Measurements from ENCODE around the gene KIF21B.

The KIF21B gene

DNA sequence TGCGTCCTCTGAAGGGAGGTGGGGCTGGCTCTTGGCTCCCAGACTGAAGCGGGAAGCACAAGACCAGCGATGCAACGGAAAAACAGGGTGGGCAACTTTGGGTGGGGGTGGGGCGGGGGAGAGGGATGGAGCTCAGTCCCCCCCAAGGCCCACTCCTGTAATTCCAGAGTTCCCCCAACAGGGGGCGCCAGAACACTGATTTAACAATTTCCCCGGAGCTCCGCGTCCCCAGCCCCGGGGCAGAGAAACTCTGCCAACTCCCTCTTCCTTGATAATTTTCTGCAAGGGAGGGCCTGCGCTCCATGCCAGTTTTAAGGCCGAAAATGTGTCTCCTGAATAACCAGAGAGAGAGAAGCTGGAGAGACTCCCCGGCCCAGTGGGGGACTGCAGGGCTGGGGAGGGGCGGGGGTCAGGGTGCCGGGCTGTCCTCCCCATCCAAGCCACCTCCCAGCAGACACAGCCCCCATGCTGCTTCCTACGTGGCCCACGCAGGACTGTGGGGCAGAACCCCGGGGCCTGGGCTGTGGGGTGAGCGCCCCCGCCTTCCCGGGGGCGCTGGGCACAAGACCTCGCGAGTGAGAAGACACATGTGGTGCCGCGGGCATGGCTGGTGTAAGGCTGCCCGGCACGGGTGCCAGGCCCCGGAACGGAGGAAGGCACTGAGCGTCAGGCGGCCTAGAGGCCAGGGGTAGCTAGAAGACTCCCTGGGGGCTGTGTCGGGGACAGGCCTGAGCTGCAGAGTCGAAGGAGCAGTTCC is 51.4 kb downstream of the KIF21B start:
- TF ChIP-seq GATA3 (IDR thresholded peaks at IDR 0.05; ENCODE audit: low read depth, low read length) (no peak), GATA2 (IDR thresholded peaks at IDR 0.05; ENCODE audit: low read depth, low read length) (no peak)

DNA sequence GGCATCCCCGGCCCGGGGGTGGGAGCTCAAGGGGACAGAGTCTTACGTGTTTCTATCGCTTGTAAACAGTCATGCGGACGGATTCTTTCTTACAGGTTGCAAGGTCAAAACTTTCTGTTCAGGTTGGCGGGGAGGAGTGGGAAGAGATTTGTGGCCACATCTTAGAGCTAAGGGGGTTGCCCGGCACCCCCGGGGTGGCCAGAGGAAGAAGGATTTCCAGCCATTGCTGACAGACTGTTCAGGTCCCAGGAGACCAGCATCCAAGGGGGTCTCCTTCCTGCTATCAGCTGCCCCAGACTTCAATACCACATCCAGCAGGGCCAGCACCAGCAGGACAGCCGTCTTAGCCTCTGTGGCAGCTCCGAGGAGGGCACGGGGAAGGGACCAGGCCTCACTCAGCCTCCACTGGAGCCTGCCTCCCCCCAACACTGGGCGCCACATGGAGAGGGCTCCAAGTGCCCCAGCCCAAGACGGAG is 52.0 kb downstream of the KIF21B start:
- TF ChIP-seq GATA3 (IDR thresholded peaks at IDR 0.05; ENCODE audit: low read depth, low read length) (no peak), GATA2 (IDR thresholded peaks at IDR 0.05; ENCODE audit: low read depth, low read length) (no peak)

DNA sequence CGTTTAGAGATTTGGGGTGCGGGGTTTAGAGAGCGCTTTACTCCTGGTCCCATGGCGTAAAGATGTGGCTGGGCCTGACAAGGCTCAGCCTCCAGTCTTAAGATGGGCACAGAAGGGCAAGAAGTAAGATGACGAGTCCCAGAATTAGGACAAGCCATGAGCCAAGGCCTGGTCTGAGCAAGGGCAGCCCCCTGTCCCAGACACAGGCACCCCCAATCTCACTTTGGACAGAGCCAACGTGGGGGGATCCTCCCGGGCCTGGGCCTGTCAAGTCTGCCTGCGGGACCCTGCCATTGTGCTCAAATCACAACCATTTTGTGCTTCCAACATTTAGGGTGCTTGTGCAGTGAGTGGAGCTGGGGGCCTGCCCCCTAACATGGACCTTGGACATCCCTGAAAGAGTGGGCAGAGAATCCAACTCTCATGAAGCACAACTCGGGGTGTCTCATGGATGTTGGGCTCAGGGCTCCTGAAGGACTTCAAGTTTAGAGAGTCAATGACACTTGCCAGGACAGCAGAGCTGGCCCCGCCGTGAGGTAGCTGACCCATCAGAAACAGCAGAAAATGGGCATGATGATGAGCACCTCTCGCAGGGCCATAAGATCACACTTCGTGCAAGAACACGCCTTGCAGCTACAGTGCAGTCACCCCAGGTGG is 52.6 kb downstream of the KIF21B start:
- TF ChIP-seq GATA2 (IDR thresholded peaks at IDR 0.05; ENCODE audit: low read depth, low read length) (no peak), GATA3 (IDR thresholded peaks at IDR 0.05; ENCODE audit: low read depth, low read length) (no peak)

DNA sequence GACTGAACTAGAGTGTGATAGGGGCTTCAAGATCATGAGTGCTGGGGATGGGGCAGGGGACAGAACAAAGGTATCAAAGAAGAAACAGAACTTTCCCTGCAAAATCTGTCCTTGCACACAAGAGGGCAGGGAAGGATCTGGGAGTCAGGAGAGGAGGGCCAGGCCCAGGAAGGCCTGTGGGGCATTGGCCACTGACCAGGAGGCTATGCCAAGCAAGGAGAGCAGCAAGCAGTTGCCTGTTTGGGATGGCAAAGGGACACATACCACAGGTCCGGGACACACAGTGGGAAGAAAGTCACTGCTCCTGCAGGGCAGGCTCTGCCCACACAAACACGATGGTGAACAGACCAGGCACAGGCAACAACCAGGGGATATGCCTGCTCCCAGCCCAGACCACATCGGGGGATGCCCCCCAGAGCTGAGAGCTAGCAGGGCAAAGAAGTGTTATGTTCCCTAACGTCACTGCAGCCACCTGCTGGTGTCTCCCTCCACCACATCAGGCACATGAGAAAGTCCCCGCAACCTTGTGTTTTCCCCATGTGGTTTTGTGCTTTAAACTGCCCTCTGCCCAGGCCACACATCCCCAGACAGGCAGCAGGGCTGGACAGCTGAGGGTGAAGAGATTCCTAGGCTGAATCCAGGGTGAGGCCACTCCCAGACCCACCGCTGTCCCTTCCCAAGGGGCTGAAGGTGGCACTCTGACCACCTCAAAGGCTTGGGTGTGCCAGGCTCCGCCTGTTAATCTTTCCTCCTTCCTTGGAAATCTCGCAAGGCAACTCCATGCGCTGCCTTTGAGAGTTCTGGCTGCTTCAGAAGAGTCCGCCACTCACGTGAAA is 53.6 kb downstream of the KIF21B start:
- no peak for TF ChIP-seq GATA3 (IDR thresholded peaks at IDR 0.05; ENCODE audit: low read depth, low read length)
- TF ChIP-seq GATA2 (IDR thresholded peaks at IDR 0.05; ENCODE audit: low read depth, low read length), result no peak

DNA sequence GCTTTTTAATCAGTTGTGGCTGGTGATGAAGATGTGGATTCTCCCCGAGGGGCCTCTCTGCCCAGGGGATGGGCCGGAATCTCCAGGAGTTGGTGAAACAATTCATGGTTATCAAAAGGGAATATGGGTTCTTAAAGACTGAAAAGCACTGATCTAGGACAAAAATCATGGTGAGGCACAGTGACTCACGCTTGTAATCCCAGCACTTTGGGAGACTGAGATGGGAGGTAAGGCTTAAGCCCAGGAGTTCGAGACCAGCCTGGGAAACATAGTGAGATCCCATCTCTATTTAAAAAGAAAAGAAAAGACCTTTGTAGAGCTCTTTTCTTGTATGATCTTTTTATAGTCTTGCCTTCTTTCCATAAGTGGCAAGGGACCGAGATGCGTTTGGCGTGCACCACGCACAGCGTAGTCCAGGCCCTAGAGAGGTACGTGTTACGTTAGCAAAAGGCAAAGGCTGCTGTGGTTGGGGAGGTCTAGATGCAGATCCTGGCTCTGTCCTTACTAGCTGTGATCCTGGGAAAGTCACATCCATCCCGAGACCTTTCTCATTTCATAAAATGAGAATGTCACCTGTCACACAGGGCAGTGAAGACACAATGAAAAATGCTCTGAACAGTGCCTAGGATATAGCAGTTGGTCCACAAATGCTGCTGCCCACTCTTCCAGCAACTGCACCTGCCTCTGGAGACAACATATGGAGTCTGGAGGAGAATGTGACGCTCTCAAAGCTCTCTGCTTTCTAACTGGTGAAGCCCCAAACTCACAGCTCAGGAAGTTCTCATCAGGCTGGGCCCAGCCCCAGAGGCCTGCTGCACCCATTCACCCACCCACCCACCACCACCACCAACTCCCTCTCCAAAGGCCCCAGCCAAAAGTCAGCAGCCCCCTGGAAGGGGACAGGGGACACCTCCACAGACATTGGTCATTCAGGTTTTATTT is 54.8 kb downstream of the KIF21B start:
- TF ChIP-seq GATA3 (IDR thresholded peaks at IDR 0.05; ENCODE audit: low read depth, low read length) (no peak), GATA2 (IDR thresholded peaks at IDR 0.05; ENCODE audit: low read depth, low read length) (no peak)

DNA sequence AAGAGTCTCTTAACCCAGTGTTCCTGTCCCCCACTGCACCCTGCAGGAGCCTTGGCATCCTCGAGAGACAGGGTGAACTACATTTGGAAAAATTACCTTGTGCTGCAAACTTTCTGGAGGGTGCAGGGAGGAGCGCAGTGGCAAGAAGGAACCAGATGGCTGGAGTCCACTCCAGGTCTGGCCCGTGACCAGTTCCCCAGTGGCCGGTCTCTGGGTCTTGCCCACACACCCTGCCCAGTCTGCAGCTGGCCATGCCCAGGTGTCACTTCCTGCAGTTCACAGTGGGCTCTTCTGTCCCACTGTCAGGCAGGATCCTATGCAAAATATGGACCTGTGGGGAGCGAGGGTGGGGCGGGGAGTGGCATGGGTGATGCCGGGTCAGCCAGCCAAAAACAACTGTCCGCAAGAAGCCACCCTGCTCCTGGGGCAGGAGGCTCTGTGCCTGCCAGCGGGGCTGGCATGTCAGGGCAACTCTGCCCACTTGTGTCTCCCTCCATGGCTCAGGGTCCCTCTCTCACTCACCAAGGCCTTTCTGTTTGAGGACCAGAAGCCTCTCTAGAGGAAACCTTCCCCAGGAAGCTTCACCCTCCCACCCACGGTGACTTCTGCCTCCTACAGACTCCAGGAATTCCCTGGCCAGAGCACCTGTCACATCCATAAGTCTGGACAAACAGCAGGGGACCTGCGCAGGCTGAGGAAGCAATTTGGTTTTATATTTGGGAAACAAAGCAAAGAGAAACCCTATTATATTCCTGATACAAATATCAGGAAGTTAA is 55.6 kb downstream of the KIF21B start:
- no peak for TF ChIP-seq GATA2 (IDR thresholded peaks at IDR 0.05; ENCODE audit: low read depth, low read length)

DNA sequence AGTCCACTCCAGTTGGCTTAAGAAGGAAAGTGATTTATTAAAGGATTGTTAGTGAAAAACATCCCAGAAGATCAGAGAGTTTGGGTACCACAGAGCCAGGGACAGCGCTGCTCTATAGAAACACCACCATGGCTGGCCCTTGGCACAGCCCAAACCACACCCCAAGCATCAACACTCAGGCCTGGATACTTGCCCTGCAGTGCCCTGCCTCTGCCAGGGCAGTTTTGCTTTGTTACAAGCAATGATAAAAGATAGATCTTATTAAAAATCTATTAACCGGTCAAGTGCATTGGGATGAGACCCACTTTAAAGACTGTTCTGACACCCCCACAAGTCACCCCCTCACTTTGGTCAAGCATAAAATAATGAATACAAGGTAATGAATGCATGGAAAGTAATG is 56.6 kb downstream of the KIF21B start:
- TF ChIP-seq GATA3 (IDR thresholded peaks at IDR 0.05; ENCODE audit: low read depth, low read length) (no peak), GATA2 (IDR thresholded peaks at IDR 0.05; ENCODE audit: low read depth, low read length) (no peak)

DNA sequence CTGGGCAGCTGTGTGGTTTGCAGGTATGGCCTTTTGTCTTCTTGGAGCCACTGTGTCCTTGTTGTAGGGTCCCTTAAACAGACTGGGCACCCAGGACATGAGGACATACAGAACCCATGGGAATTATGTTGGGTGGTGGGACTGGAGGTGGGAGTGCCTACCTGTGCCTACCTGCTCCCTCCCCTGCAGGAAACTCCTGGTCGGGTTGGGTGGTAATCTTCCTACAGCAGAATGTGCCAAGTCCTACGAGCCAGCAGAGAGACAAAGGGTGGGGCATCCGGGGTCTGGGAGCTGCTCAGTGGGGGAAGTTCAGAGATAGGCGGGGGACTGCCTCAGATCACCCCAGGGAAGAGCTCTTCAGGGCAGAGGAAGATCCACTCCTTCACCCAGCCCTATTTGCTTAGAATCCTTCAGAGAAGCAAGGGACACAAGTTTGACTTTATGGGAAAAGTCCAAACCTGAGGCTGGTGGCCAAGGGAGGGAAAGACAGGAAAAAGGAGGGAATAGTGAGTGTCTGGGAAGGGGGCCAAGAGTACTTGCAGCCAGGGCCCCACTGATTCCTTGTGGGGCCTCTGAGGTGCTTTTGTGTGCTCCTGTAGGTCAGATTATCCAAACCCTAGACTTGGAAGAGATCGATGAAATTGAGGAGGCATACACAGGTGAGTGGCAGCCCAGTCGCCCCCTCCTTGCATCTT is 58.3 kb downstream of the KIF21B start:
- TF ChIP-seq GATA2 (IDR thresholded peaks at IDR 0.05; ENCODE audit: low read depth, low read length), result no peak
- TF ChIP-seq GATA3 (IDR thresholded peaks at IDR 0.05; ENCODE audit: low read depth, low read length), result no peak

DNA sequence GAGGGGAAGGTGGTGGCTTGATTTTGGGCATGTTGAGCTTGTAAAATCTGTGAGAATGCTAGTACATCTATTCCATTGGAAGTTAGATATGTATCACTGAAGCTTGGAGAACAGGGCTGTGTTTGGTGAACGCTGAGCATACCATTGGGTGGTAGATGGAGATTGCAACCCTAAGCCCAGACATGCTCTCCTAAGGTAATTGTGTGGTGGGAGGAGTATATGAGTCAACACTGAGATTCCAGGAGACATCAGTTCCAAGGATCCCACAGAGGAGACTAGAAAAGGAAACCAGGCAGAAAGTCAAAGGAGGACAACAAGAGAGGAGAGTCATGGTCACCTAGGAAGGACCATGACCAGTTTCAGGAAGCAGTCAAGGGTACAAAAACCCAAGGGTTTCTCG is 60.4 kb downstream of the KIF21B start:
- TF ChIP-seq GATA3 (IDR thresholded peaks at IDR 0.05; ENCODE audit: low read depth, low read length) (no peak), GATA2 (IDR thresholded peaks at IDR 0.05; ENCODE audit: low read depth, low read length) (no peak)

DNA sequence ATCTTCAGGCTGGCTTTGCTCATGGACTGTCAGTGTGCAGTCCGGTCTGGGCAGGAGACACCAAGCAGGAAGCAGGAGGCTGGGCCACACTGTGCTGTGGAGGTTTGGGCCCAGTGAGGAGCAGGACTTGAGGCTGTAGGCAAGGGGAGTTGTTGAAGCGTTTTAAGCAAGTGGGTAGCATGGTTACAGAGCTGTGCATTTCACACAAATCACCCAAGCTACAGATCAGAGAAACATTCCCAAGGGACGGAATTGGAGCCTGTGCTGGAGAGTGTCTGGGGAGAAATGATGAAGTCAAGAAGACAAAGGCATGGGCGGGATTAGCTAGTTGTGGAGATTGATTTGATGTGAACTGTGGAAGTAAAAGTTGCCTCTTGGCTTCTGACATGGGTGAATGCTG is 60.9 kb downstream of the KIF21B start:
- no peak for TF ChIP-seq GATA2 (IDR thresholded peaks at IDR 0.05; ENCODE audit: low read depth, low read length)
- no peak for TF ChIP-seq GATA3 (IDR thresholded peaks at IDR 0.05; ENCODE audit: low read depth, low read length)

DNA sequence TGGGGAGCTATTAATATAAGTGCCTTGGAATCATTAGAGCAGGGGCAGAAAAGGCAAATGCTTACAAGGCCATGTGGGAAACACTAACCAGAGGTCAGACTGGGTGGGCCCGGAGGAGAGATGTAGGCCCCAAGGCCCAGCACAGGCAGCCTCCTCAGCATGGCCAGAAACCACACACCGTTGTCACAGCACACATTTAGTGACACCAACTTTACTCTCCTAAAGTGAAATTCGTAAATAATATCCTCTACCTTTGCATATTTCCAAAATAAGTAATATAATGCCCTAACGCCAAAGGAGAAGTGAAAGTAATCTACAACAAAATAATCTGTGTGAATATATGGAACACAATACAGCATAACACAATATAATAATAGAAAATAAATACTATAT is 62.6 kb downstream of the KIF21B start:
- TF ChIP-seq GATA2 (IDR thresholded peaks at IDR 0.05; ENCODE audit: low read depth, low read length), result no peak
- TF ChIP-seq GATA3 (IDR thresholded peaks at IDR 0.05; ENCODE audit: low read depth, low read length), result no peak

DNA sequence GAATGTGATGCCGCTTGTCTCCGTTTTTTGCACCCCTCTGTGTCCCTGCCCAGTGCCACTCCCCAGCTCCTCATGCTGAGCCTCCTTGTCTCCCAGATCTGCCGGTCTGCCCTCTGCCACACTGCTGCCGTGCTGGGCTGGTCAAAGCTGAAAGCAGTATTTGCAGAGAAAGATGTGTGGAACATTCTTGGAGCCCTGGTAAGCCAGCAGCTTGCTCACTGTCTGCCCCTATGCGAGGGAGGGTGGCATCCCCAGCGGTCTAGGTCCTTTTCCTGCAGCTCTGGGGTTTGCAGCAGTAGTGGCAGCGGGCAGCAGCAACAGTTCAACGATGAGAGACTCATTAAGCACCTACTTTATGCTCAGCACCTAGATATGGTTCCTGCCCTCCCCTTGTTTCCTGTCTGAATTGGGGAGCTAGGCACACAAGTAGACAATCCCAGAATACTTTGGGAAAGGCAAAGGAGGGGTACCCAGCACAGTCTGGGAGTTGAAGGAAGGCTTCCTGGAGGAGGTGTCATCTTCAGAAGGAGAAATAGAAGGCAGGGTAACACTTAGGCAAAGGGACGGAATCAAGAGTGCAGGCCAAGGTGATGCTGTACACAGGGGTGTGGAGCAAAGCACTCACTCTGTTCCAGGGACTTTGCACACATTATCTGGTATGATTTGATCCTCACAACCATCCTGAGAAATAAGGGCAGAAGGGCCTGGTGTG is 63.1 kb downstream of the KIF21B start:
- TF ChIP-seq GATA3 (IDR thresholded peaks at IDR 0.05; ENCODE audit: low read depth, low read length) (no peak), GATA2 (IDR thresholded peaks at IDR 0.05; ENCODE audit: low read depth, low read length) (no peak)

Measured in SH-SY5Y (cell line).